Keratinocyte (primary cell): ENCODE results near the gene RASSF1. TPM values are rescaled to one million over a fixed set of nuclear protein-coding genes. Genes with fewer than 3 reads are reported as not detected.

Source experiments
- DNase-seq: peaks from one replicate; pipeline ENCODE4 v3.0.0-alpha.2; 2011; ENCODE audit warnings: low read depth, missing footprints, low spot score
- FAIRE-seq: peaks from 2 replicates; lab custom pipeline; 2011; peaks lifted over from hg19 to GRCh38; lab: Jason Lieb, UNC
- H2AFZ ChIP-seq: 2 replicates; pipeline ENCODE4 v1.6.0; 2012; ENCODE audit warnings: low read length, control low read depth, inconsistent platforms; ENCODE audit not compliant: control insufficient read depth
- H3K27ac ChIP-seq: 2 replicates; pipeline ENCODE4 v1.5.1; 2011; ENCODE audit warnings: low read length; ENCODE audit not compliant: control insufficient read depth, insufficient read depth
- H3K27me3 ChIP-seq: 3 replicates; pipeline ENCODE4 v1.6.0; 2011; ENCODE audit warnings: low read length; ENCODE audit not compliant: control insufficient read depth, insufficient read depth; ENCODE audit errors: extremely low read depth
- H3K36me3 ChIP-seq, 2 experiments: 2 replicates in 1 of 2; 3 replicates in 1 of 2; pipeline ENCODE4 v1.5.1; 2011; ENCODE audit warnings: low read length in 2 of 2, mild to moderate bottlenecking in 1 of 2; ENCODE audit not compliant: control insufficient read depth in 2 of 2, insufficient read depth in 2 of 2; ENCODE audit errors: extremely low read depth in 1 of 2
- H3K4me1 ChIP-seq: 3 replicates; pipeline ENCODE4 v1.5.1; 2011; ENCODE audit warnings: low read length; ENCODE audit not compliant: control insufficient read depth, insufficient read depth; ENCODE audit errors: extremely low read depth
- H3K4me2 ChIP-seq: 3 replicates; pipeline ENCODE4 v1.6.0; 2011; ENCODE audit warnings: low read depth, low read length; ENCODE audit not compliant: control insufficient read depth, insufficient read depth; ENCODE audit errors: extremely low read depth
- H3K4me3 ChIP-seq, 3 experiments: fragments of 200-600 bp in 1 of 3; sonication (generic) in 1 of 3; 2 replicates in 2 of 3; 3 replicates in 1 of 3; pipeline ENCODE4 v1.5.1; 2011 to 2016; ENCODE audit warnings: low read length in 3 of 3, mild to moderate bottlenecking in 3 of 3, control low read depth in 2 of 3, inconsistent platforms in 1 of 3, low read depth in 1 of 3, mixed read lengths in 1 of 3, mixed run types in 1 of 3, moderate library complexity in 1 of 3; ENCODE audit not compliant: control insufficient read depth in 2 of 3, insufficient read depth in 2 of 3; ENCODE audit errors: extremely low read depth in 1 of 3
- H3K79me2 ChIP-seq: 2 replicates; pipeline ENCODE4 v1.6.0; 2012; ENCODE audit warnings: low read length; ENCODE audit not compliant: control insufficient read depth, insufficient read depth
- H3K9ac ChIP-seq: 3 replicates; pipeline ENCODE4 v1.6.0; 2011; ENCODE audit warnings: low read length; ENCODE audit not compliant: control insufficient read depth, insufficient read depth; ENCODE audit errors: extremely low read depth
- H3K9me1 ChIP-seq: 3 replicates; pipeline ENCODE4 v1.6.0; 2011; ENCODE audit warnings: low read length; ENCODE audit not compliant: control insufficient read depth, insufficient read depth; ENCODE audit errors: extremely low read depth
- H3K9me3 ChIP-seq: 2 replicates; pipeline ENCODE4 v1.5.1; 2012; ENCODE audit warnings: low read depth, low read length; ENCODE audit not compliant: control insufficient read depth
- H4K20me1 ChIP-seq: 3 replicates; pipeline ENCODE4 v1.6.0; 2011; ENCODE audit warnings: low read length; ENCODE audit not compliant: control insufficient read depth, insufficient read depth; ENCODE audit errors: extremely low read depth
- EZH2 ChIP-seq: IDR thresholded peaks from one replicate; pipeline ENCODE4 v1.6.1; 2012; ENCODE audit warnings: inconsistent platforms, mild to moderate bottlenecking, low read length, moderate library complexity
- dilution Hi-C: fragments of 300-500 bp; cut with MboI; formaldehyde crosslinking; loops from one replicate; pipeline ENCODE4 v1.7.0; 2020; ENCODE audit warnings: low sequenced_read_pairs; ENCODE audit not compliant: extremely low pct_ligation_motif_present
- polyA plus RNA-seq, 5 experiments: library from polyadenylated mRNA; depleted of rRNA in 3 of 5; stranded (reverse) in 3 of 5; stranded (forward) in 1 of 5; unstranded in 1 of 5; fragments of >200 nt; gene quantifications; 1 replicate in 1 of 5; 2 replicates in 3 of 5; 3 replicates in 1 of 5; pipeline versions ENCODE4 v1.2.1 to v1.2.3, GENCODE V29; 2011 to 2012; ENCODE audit warnings: missing spikeins in 2 of 5, low read depth in 1 of 5, low replicate concordance in 1 of 5
- TF ChIP-seq, protein P1 (sequence below), 3 experiments: IDR thresholded peaks in 1 of 3; conservative IDR thresholded peaks in 1 of 3; optimal IDR thresholded peaks in 1 of 3; 2 replicates in 2 of 3; 3 replicates in 1 of 3; pipeline versions ENCODE3 to v1.5.1; 2011; ENCODE audit warnings: low read length in 3 of 3, mild to moderate bottlenecking in 3 of 3, moderate library complexity in 2 of 3, control low read depth in 1 of 3, inconsistent platforms in 1 of 3; ENCODE audit not compliant: insufficient read depth in 2 of 3; ENCODE audit errors: extremely low read depth in 1 of 3

RASSF1 gene
- polyA plus RNA-seq, 1 donor (not counting 4 experiments of a cell fraction or from before 2014, with no cell fraction given), result 28.5 TPM

DNA sequence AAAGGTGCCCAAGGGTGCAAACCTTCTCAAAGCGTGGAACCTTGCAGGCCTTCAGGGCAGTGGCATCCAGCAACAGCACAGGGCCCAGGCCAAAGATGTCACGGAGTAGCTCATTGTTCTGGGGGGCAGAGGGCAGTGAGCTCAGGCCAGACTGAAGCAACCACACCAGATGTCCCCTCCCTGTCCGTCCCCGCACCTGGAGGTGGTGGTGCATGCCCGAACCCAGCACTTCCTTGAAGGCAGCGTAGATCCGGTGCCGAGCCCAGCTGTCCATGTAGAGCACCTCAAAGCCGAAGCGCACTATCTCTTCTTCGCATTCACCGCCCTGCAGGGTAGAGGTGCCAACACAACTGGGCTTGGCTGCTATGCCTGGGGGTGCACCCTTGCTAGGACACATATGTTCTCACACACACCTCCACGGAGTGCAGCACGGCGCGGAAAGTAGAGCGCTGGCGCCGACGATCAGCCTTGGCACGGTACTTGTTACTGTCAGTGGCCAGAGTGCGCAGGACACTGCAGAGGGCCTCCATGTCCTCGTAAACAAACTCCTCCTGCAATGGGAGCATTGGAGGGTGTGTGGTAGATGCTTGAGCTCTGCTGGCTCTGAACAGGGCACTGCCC, 52.1 kb downstream of the RASSF1 start:
- Histone ChIP-seq H3K9me1 (no peaks in the 10 kb centered on the region), H3K36me3 (peaks cover 42% of the 10 kb centered on the region in 2 experiments), H3K9ac (no peak overlapping the region), H2AFZ (no peak overlapping the region), H3K79me2 (peaks cover 29% of the 10 kb centered on the region), H3K4me2 (no peak overlapping the region), H4K20me1 (no peaks in the 10 kb centered on the region), H3K4me1 (peaks cover 12% of the 10 kb centered on the region), H3K27me3 (no peaks in the 10 kb centered on the region), H3K9me3 (no peaks in the 10 kb centered on the region), H3K27ac (no peak overlapping the region), H3K4me3 (no peak overlapping the region)
- TF ChIP-seq EZH2, result no peak
- TF ChIP-seq, protein P1, sequence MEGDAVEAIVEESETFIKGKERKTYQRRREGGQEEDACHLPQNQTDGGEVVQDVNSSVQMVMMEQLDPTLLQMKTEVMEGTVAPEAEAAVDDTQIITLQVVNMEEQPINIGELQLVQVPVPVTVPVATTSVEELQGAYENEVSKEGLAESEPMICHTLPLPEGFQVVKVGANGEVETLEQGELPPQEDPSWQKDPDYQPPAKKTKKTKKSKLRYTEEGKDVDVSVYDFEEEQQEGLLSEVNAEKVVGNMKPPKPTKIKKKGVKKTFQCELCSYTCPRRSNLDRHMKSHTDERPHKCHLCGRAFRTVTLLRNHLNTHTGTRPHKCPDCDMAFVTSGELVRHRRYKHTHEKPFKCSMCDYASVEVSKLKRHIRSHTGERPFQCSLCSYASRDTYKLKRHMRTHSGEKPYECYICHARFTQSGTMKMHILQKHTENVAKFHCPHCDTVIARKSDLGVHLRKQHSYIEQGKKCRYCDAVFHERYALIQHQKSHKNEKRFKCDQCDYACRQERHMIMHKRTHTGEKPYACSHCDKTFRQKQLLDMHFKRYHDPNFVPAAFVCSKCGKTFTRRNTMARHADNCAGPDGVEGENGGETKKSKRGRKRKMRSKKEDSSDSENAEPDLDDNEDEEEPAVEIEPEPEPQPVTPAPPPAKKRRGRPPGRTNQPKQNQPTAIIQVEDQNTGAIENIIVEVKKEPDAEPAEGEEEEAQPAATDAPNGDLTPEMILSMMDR (optimal IDR thresholded peaks at IDR 0.05 in 1 of 3, IDR thresholded peaks at IDR 0.05 in 1 of 3, conservative IDR thresholded peaks at IDR 0.05 in 1 of 3; ENCODE audit: extremely low read depth in 1 of 3, insufficient read depth in 2 of 3, low read length in 3 of 3), result no peak
- dilution Hi-C loops, result no loop called here
- no peak for FAIRE-seq
- no peak for DNase-seq

DNA sequence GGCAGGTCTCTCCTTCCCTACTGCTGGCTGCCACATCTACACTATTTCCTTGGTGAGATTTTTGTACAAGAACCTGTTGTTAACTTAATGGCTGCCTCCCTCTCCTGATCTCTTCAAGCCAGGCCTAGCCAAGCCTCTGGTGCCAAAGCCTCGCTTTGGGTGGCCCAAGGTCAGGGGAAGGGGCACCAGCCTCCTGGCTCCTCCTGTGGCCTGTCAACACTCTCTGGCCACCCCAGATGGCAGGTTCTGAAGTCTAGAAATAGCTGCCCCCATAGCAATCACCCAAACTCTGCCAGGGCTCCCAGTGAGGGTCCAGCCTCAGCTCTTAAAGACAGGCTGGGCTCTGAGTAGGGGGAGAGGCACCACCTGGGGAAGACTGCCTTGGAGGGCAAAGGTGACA, 53.4 kb downstream of the RASSF1 start:
- Histone ChIP-seq H3K4me3 (no peak overlapping the region), H3K36me3 (peaks cover 42% of the 10 kb centered on the region in 2 experiments), H2AFZ (no peak overlapping the region), H3K27ac (no peak overlapping the region), H3K9ac (no peak overlapping the region), H3K79me2 (peaks cover 29% of the 10 kb centered on the region), H3K4me1 (peaks cover 6% of the 10 kb centered on the region), H3K4me2 (no peak overlapping the region), H3K9me1 (no peaks in the 10 kb centered on the region), H3K9me3 (no peaks in the 10 kb centered on the region), H3K27me3 (no peaks in the 10 kb centered on the region), H4K20me1 (no peaks in the 10 kb centered on the region)
- dilution Hi-C loops, result no loop called here
- DNase-seq (no peak), FAIRE-seq (no peak)
- TF ChIP-seq, protein P1 (optimal IDR thresholded peaks at IDR 0.05 in 1 of 3, IDR thresholded peaks at IDR 0.05 in 1 of 3, conservative IDR thresholded peaks at IDR 0.05 in 1 of 3; ENCODE audit: extremely low read depth in 1 of 3, insufficient read depth in 2 of 3, low read length in 3 of 3), result no peak
- TF ChIP-seq EZH2, result no peak
